GM19463 (cell line): Measurements from ENCODE around the gene STAT5A.

Source experiments
- ATAC-seq: cut with Tn5 transposase; IDR thresholded peaks from one replicate; pipeline ENCODE4 v1.9.1; 2021; ENCODE audit warnings: mild to moderate bottlenecking, moderate library complexity; ENCODE audit not compliant: unreplicated experiment

STAT5A gene

GRCh38 chr17:42322382-42323267 is 34.3 kb downstream of the STAT5A start:
- peak; percentile 60 for ATAC-seq

- no peak for ATAC-seq
Observed at GRCh38 chr17:42323268-42323773, 35.0 kb downstream of the STAT5A start.

GRCh38 chr17:42325026-42325425 is 36.7 kb downstream of the STAT5A start:
- ATAC-seq, result no peak

- no peak for ATAC-seq
Observed at GRCh38 chr17:42329025-42329976, 41.0 kb downstream of the STAT5A start.

- no peak for ATAC-seq
Observed at GRCh38 chr17:42333053-42333452, 44.8 kb downstream of the STAT5A start.

GRCh38 chr17:42334677-42335076 is 46.4 kb downstream of the STAT5A start:
- no peak for ATAC-seq

- ATAC-seq, result peak; percentile 59
Observed at GRCh38 chr17:42337442-42337841, 49.1 kb downstream of the STAT5A start.

- no peak for ATAC-seq
Observed at GRCh38 chr17:42338427-42338985, 50.2 kb downstream of the STAT5A start.

GRCh38 chr17:42339221-42339620 is 50.9 kb downstream of the STAT5A start:
- no peak for ATAC-seq

GRCh38 chr17:42340691-42341127 is 52.4 kb downstream of the STAT5A start:
- peak; percentile 30 for ATAC-seq

GRCh38 chr17:42341568-42341967 is 53.3 kb downstream of the STAT5A start:
- no peak for ATAC-seq

GRCh38 chr17:42342242-42343008 is 54.1 kb downstream of the STAT5A start:
- no peak for ATAC-seq

- no peak for ATAC-seq
Observed at GRCh38 chr17:42345396-42346073, 57.2 kb downstream of the STAT5A start.

GRCh38 chr17:42346481-42346880 is 58.2 kb downstream of the STAT5A start:
- no peak for ATAC-seq

GRCh38 chr17:42347198-42347597 is 58.9 kb downstream of the STAT5A start:
- no peak for ATAC-seq

- no peak for ATAC-seq
Observed at GRCh38 chr17:42347606-42348005, 59.3 kb downstream of the STAT5A start.

- ATAC-seq, result no peak
Observed at GRCh38 chr17:42348104-42348503, 59.8 kb downstream of the STAT5A start.

- no peak for ATAC-seq
Observed at GRCh38 chr17:42354956-42355843, 66.9 kb downstream of the STAT5A start.

GRCh38 chr17:42358434-42358833 is 70.1 kb downstream of the STAT5A start:
- ATAC-seq, result no peak
